ENCODE data around the gene RNLS. TPM values are rescaled to one million over a fixed set of nuclear protein-coding genes. Genes with fewer than 3 reads are reported as not detected.

The RNLS gene
- total and polyA plus RNA-seq, 2 of the 8 experiments (the other 6 are each of a cell fraction or from before 2014, with no cell fraction given): 7.5 to 12.7 TPM

DNA sequence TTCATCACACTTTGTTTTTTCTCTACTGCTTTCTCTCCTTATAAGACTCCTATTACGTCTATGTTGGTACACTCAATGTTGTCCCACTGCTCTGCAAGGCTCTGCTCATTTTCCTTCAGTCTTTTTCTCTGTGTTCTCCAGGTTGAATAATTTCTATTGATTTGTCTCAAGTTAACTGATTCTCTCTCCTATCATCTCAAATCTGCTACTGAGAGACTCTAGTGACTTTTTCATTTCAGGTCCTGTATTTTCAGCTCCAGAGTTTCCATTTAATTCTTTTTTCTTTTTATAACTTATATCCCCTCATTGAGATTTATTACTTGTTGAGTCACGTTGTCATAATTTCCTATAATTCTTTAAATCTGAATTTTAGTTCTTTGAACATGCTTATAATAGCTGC lies 100.9 kb downstream of the RNLS start (continued):
- TF ChIP-seq, protein P1, sequence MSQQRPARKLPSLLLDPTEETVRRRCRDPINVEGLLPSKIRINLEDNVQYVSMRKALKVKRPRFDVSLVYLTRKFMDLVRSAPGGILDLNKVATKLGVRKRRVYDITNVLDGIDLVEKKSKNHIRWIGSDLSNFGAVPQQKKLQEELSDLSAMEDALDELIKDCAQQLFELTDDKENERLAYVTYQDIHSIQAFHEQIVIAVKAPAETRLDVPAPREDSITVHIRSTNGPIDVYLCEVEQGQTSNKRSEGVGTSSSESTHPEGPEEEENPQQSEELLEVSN (IDR thresholded peaks at IDR 0.05): no peak
